Measurements from ENCODE around the gene B4GALNT3.

GRCh38 chr12:541676-542324 lies 82.1 kb downstream of the B4GALNT3 start:
- no peak for TF ChIP-seq CTCF (IDR thresholded peaks at IDR 0.05; ENCODE audit: low read length)
- no peak for TF ChIP-seq EZH2 (IDR thresholded peaks at IDR 0.05; ENCODE audit: borderline replicate concordance, low read length)

All from OCI-LY1 (cell line).